GM12872 (cell line): ENCODE measurements around the gene GDPD5.

ENCODE experiments used
- TF ChIP-seq, protein P1 (sequence below): IDR thresholded peaks from 3 replicates; pipeline ENCODE4 v1.5.1; 2011; ENCODE audit warnings: low read depth, mild to moderate bottlenecking, low read length, moderate library complexity; ENCODE audit not compliant: insufficient read depth

Gene GDPD5

DNA sequence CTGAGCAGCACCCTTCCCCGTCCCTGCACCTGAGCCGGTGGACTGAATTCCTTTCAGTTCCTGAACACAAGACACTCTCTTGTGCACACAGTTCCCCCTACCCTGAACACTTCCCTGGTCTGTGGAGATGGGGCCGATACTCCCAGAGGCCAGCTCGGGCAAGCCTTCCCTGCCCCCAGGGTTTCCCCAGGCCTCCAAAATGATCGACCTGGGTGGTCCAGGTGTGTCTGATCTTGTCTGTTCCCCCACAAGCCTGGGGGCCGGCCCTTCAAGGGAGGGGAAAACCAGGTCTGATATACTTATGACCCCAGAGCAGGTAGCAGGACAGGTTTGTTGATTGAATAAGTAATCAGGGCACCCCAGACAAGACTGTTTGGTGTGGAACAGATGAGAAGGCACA, 52.1 kb downstream of the GDPD5 start:
- TF ChIP-seq, protein P1, sequence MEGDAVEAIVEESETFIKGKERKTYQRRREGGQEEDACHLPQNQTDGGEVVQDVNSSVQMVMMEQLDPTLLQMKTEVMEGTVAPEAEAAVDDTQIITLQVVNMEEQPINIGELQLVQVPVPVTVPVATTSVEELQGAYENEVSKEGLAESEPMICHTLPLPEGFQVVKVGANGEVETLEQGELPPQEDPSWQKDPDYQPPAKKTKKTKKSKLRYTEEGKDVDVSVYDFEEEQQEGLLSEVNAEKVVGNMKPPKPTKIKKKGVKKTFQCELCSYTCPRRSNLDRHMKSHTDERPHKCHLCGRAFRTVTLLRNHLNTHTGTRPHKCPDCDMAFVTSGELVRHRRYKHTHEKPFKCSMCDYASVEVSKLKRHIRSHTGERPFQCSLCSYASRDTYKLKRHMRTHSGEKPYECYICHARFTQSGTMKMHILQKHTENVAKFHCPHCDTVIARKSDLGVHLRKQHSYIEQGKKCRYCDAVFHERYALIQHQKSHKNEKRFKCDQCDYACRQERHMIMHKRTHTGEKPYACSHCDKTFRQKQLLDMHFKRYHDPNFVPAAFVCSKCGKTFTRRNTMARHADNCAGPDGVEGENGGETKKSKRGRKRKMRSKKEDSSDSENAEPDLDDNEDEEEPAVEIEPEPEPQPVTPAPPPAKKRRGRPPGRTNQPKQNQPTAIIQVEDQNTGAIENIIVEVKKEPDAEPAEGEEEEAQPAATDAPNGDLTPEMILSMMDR: no peak

DNA sequence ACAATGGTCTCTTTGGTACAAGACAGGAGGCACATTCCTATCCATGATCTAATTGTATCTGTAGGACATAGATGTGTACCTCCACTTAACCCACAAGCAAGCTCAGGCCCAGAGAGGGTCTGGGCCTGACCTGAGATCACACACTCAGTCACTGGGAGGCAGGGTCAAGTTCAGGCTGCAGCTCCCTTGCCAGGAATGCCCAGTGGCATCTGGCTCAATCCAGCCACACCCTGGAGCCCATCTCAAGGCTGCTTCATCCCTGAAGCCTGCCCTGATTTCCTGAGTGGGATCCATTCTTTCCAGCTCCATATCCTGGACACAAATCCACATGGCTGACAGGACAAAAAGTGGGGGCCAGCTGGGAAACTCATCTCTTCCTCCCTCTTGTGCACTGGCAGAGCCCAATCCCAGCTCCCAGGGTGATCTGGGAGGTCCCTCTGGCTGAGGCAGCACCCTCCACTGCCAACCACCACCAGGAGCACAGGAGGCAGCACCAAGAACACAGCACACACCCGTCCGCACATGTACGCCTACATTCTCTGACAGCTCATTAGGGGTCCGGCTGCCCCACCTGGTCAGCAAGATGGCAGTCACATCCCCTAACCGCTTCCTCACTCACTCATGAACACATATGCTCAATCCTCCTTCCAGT, 53.5 kb downstream of the GDPD5 start:
- TF ChIP-seq, protein P1: no peak

DNA sequence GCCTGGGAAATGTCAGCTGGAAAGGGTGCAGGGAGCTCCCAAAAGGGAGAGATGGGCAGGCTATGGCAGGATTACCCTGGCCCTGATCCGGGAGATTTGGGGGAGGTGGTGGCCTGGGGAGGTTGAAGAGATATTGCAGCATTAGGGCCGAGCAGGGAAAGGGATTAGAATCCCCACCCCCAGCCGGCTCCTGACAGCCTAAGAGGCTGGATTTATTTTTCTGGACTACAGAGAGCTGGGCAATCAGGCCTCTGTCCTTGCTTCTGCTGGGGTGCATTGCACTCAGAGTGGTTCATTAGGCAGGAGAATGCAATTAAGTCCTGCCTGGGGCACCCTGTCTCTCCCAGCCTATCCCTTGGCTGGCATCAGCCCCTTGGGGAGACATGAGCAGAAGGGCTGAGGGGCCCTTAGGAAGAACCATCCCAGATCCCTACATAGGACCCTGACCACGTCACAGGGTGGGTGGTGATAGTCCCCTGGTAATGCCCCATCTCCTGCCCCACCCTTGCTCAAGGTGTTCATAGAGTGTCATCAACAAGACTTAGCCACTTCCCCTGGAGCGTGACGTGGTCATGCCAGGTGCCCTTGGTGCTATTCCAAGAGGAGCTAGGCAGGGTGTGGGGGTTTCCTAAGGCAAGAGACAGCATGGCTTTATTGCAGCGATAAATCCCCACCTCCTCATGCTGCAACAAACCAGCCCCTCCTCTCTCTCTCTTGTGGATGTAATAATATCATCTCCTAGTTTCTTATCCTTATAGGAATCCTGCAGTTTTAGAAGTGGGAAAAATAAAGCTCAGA, 54.4 kb downstream of the GDPD5 start:
- TF ChIP-seq, protein P1: no peak

DNA sequence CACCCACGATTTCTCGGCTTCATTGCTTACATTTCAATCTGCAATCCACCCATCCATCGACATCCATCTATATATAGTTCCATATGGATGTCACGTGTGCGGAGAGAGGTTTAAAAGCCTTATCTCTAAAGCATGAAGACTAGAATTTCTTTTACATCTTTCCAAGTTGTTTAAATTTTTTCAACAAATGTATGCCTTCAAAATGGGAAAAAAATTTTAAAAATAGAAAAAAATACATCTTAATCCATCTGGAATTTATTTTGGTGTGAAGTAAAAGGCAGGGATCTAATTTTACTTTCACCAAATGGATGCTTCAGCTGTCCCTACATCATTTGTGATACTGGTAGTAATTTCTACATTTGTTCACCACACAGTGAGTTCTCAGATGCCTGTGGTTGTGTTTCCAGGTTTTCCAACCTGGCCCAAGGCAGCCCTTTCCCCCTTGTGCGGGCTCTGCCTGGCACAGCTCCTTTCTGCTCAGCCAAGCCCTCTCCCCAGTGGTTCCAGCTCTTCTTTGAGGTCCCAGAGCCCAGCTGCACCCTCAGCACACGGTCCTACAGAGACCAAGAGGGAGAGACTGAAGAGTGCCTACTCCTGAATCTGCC, 55.2 kb downstream of the GDPD5 start:
- TF ChIP-seq, protein P1: no peak

DNA sequence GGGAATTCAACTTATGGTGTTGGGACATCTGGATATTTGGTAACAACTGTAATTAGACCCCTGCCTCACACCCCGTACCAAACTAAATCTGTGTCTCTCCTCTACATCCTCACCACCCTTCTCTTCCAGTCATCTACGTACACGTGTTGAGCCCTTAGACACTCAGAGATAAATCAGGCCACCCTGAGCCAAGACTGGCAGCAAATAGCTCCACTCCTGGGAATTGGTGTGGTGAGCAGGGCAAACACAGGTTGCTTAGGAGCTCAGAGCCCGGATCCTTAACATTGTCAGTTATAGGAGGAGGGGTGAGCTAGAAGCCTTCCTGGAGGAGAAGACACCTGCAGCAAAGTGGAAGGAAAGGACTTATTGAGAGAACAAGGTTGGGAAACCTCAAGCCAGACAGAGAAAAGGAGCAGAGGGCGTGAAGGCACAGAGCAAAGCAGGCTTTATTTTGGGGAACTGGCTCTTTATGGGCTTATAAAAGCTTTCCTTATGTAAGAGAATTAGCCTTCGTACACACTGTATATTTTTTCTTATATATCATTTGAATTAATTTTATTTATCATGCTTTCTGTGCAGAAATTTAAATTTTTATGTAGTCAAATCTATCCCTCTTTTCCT, 55.8 kb downstream of the GDPD5 start:
- TF ChIP-seq, protein P1: no peak

DNA sequence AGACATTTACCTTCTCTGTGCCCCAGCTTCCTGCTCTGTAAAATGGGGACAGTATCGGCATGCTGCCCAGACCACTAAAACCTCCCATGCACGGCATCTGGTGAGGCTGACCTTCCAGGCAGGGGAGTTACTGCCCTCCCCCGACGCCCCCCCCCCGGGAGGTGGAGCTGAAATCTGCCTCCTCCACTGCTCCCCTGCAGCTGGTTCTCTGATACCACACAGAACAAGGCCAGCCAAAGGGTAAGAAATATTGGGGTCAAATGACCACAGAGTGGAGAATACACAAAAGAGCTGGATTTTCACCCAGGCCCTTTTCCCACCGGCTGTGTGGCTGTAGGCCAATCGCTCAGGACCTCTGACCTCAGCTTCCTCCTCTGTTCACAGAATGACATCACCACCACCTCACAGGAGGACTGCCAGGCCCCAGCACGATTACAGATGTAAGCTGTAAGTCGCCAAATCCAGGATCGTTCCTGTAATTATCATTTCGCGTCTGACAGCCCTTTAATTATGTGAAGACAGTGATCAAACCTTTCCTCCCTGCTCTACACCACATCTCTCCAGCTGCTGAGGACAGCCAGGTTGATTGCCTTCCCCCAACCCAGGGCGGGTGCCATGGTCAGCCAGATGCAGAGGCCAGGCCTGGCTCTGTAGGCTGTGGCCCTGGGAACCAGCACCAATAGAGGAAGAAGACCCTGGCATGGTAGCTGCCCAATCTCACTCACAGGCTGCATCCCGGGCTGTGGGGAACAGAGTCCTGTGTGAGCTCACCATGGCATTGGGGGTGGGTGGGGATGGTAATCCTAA, 57.0 kb downstream of the GDPD5 start:
- TF ChIP-seq, protein P1: no peak
